ENCODE measurements around the gene MSI2.

DNA sequence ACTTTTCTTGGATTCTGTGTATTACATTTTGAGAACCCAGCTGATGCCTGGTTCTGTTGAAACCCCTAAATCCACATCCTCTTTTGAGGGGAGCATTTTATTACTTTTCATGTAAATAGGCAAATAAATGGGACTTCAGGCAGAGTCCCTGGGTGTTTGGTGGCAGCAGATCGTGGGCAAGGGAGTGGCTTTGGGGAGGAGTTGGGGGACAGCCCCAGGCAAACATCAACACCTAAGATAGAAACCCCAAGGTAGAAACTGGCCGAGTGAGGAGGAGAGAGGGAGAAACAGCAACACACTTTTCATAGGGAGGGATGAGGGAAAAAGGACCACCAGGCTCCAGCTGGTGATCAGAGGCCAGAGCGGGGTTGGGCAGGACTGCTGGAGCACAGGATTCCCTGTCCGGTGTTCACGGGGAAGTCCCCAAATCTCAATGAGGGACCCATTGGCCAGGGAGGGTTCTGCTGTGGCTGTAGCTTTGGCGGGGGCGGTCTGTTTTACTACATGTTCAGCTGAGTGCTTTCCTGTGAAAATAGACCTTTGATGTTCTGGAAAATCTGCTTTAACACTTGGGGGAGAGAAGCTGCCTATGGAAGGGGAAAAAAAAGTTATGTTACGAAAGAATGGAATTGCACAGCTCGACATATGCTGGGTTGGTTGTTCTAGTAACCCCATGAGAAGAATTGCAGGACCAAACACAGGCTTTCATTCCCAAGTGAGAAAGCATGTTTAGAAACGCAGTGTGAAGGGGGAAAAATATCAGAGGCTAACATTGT, 46.6 kb downstream of the MSI2 start:
- TF ChIP-seq POLR2A (IDR thresholded peaks at IDR 0.05; ENCODE audit: low read depth, low read length) = no peak
- TF ChIP-seq, protein P1, sequence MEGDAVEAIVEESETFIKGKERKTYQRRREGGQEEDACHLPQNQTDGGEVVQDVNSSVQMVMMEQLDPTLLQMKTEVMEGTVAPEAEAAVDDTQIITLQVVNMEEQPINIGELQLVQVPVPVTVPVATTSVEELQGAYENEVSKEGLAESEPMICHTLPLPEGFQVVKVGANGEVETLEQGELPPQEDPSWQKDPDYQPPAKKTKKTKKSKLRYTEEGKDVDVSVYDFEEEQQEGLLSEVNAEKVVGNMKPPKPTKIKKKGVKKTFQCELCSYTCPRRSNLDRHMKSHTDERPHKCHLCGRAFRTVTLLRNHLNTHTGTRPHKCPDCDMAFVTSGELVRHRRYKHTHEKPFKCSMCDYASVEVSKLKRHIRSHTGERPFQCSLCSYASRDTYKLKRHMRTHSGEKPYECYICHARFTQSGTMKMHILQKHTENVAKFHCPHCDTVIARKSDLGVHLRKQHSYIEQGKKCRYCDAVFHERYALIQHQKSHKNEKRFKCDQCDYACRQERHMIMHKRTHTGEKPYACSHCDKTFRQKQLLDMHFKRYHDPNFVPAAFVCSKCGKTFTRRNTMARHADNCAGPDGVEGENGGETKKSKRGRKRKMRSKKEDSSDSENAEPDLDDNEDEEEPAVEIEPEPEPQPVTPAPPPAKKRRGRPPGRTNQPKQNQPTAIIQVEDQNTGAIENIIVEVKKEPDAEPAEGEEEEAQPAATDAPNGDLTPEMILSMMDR (IDR thresholded peaks at IDR 0.05; ENCODE audit: extremely low read depth in 1 of 2, insufficient read depth in 1 of 2, low read depth in 1 of 2, low read length in 2 of 2) = no peak
- TF ChIP-seq, protein P2, sequence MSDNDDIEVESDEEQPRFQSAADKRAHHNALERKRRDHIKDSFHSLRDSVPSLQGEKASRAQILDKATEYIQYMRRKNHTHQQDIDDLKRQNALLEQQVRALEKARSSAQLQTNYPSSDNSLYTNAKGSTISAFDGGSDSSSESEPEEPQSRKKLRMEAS (IDR thresholded peaks at IDR 0.05; ENCODE audit: insufficient read depth, insufficient read length) = no peak
- TF ChIP-seq POLR2AphosphoS5 (IDR thresholded peaks at IDR 0.05; ENCODE audit: insufficient read depth, low read depth, low read length) = no peak
- no peak for TF ChIP-seq EZH2 (IDR thresholded peaks at IDR 0.05; ENCODE audit: borderline replicate concordance, low read depth, low read length, severe bottlenecking)
- no peak for TF ChIP-seq FOS (IDR thresholded peaks at IDR 0.05; ENCODE audit: borderline replicate concordance, insufficient read depth, low read length)
- TF ChIP-seq MYC (IDR thresholded peaks at IDR 0.05; ENCODE audit: low read depth, low read length) = no peak

All from endothelial cell of umbilical vein (primary cell).